Peyer's patch (tissue), 4 donors: ENCODE results near the gene DHFR.

Experiments
- POLR2A ChIP-seq, 2 donors: fragments of 450-650 bp; IDR thresholded peaks; one replicate each; pipeline ENCODE4 v1.5.1; 2017; ENCODE audit warnings: antibody characterized with exemption in 2 of 2, mild to moderate bottlenecking in 2 of 2, moderate library complexity in 2 of 2
- TF ChIP-seq, protein P1 (sequence below), 6 experiments: fragments of 450-650 bp in 4 of 6; fragments of 200-600 bp in 2 of 6; sonication (generic) in 1 of 6; IDR thresholded peaks; one replicate each; pipeline ENCODE4 v1.5.1; 2017 to 2019; ENCODE audit warnings: antibody characterized with exemption in 6 of 6, mild to moderate bottlenecking in 3 of 6, moderate library complexity in 1 of 6

DNA sequence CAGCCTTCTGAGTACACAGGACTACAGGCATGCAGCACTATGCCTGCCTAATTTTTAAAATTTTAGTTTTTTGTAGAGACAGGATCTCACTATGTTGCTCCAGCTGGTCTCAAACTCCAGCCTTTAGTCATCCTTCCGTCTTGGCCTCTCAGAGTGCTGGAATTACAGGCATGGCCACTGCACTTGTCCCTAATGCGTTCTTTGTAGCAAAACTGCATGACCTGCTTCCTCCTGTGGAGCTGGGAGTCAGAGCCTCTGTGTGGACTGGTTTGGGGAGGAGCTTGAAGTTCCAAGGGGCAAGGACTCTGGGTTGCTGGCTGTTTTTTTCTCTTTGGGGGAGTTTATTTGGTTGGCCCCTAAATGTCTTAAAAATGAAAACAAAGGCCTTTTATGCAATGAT, 62.0 kb downstream of the DHFR start:
- TF ChIP-seq, protein P1, sequence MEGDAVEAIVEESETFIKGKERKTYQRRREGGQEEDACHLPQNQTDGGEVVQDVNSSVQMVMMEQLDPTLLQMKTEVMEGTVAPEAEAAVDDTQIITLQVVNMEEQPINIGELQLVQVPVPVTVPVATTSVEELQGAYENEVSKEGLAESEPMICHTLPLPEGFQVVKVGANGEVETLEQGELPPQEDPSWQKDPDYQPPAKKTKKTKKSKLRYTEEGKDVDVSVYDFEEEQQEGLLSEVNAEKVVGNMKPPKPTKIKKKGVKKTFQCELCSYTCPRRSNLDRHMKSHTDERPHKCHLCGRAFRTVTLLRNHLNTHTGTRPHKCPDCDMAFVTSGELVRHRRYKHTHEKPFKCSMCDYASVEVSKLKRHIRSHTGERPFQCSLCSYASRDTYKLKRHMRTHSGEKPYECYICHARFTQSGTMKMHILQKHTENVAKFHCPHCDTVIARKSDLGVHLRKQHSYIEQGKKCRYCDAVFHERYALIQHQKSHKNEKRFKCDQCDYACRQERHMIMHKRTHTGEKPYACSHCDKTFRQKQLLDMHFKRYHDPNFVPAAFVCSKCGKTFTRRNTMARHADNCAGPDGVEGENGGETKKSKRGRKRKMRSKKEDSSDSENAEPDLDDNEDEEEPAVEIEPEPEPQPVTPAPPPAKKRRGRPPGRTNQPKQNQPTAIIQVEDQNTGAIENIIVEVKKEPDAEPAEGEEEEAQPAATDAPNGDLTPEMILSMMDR (IDR thresholded peaks at IDR 0.05), result no peak
- no peak for TF ChIP-seq POLR2A (IDR thresholded peaks at IDR 0.05)
